MV-4-11 (cell line): ENCODE data around the gene CDK6.

Experiments used
- DNase-seq: peaks from one replicate; lab custom pipeline; 2025; lab: John Stamatoyannopoulos, UW

Gene CDK6

DNA sequence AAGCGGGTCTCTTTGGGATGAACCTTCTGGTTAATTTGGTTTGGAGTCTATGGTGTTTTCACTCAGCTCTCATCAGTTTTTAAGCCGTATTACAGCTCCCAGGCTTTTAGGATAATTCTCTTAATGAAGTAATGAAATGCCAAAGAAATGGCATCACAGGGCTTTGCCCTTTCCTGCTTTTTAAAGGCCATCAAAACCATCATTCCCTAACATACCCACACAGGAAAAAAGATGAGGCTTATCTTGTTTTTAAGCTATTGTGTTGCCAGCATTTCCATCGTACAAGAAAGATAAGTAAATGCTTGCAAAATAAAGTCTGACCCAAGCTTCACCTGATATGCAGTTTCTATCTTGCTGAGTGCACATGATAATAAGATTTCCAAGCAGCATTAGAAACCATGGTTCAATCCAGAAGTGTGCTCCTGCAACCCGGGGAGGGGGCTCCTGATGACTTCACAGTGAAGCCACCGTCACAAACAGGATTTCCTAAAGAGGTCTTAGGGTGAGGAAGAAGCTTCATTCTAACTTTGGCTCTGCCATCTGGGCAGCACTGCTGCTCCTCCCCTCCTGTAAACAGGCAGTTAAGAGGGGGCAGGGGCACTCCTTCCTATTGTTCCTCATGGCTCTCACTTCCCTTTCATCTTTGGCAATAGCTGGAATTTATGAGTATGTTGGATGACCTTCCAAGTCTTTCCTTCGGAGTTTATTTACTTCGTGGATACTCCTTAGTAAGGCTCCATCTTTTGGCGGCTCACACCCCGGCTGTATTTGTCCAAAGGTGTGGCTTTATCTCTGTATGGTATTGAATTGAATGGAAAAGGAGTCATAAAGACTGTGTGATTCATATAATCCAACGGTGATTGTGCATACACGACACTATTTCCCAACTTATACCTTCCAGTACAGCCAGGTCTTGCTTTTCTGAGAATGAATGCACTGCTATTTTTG lies 191.0 kb downstream of the CDK6 start:
- DNase-seq = peak; percentile 89

DNA sequence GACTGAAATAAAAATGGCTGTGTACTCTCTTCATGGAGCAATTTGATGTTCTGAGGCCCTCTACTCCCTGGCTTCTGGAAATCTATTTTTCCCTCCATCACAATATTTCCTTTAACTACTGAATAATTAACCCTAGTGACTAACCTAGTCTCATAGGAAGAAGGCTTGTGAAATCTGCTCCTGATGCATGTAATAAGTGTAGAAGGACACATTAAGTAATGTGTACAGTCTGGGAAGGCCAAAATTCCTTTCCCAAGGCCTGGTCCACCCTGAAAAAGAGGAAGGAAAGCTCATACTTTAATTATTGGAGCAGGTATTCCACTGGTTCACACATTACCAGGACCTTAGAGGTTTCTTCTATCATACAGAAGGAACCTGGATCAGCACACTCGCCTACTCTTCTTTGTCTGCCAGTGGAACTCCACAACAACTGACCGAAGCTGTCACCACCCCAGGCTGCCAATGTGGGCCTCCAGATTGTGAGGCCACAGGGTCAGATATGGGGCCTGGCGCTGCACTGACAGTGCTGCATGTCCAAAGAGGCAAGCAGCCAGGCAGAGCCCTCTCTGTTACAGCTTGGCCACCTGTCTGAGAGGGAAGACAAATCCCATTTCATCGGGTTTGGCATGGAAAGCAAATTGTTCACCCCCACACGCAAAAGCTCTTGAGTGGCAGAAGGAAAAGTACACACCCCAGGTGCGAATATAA lies 191.8 kb downstream of the CDK6 start:
- DNase-seq = no peak

DNA sequence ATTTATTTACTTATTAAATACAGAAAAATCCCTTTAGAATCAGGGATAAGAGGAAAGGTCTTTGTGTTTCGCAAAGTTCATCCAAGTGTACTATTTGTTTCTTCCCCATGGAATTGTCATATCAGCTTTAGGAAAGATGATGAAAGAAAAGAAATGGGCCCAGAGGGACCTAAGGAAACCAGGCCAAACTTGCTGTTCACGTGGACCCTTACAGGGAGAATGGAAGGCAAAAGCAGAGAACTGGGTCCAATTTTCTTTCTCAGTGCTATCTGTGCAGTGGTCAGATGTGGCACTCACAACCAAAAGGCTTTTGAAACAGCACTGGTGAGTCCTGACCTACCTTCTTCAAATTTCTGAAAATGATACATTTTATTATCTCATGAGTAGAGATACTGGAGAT lies 192.6 kb downstream of the CDK6 start:
- no peak for DNase-seq

DNA sequence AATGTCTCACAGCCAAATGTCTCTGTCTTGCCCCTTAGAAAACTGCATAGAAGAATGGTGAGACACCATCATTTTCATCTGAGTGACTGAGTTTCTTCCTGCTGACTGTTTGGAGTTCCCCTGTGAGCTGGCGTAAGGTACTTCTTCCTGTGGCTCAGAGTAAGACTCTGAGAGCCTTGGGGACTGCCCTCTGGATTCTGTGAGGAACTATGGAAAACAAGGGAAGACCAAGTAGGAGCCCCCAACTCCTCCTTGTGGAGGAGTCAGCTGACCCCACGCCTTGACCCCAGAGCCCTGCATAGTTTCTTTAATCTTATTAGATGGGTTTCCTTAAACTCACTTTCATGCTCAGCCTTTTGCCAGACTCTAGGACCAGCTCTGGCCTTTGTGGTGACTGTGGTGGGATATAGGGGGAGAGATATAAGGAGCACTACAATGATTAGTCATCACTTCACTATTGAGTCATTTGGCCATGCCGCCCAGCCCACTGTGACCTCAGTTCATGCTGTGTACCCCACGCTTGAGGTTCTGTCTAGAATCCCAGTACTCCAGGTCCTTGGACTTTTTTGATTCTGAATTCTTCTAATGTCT lies 194.4 kb downstream of the CDK6 start:
- DNase-seq = peak; percentile 93

DNA sequence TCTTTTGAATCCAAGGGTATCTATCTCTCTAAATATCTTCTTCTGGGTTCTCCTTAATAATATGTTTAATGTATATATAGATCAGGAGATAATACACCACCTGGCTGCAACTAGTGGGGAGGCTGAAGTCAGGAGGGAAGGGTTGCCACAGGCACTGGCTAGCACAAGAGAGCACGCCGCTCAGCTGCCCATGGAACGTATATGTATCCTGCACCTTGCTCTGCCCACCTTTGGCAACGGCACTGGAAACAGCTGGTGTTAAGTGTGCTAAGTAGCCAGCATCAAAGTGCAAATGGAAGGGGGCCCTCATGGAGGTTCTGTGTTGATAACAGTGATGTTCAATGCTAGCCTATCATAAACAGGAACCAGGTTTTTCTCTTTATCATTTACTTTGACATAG lies 196.4 kb downstream of the CDK6 start:
- no peak for DNase-seq

DNA sequence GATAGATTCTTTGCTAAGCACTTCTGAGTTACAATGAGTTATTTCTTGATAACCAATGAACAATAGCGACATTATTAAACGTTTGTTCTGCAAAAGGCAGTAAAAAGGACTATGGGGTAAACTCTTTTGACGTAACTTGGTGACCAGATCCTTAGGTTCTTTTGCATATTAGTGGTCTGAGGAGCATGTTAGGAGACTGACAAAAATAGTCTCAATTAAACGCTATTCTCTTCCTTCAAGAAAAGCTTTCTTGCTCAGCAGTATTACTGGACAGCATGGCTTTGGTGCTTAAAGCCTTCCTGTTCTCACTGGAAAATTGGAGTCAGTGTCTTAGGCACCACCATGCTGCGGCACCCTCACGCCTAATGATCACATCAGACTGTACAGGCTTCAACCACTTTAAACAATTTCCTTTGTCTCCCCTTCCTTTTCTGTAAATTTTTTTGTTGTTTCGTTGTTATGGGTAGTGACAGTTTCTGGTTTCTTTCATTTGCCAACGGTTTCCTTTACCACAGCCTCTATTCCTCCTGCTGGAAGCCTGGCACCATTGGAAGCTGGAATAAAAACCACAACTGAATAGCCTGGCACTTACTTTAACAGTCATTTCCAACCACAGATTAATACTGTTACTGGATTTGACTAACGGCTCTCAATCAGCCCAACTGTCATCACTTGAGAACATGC lies 197.0 kb downstream of the CDK6 start:
- peak; percentile 94 for DNase-seq

DNA sequence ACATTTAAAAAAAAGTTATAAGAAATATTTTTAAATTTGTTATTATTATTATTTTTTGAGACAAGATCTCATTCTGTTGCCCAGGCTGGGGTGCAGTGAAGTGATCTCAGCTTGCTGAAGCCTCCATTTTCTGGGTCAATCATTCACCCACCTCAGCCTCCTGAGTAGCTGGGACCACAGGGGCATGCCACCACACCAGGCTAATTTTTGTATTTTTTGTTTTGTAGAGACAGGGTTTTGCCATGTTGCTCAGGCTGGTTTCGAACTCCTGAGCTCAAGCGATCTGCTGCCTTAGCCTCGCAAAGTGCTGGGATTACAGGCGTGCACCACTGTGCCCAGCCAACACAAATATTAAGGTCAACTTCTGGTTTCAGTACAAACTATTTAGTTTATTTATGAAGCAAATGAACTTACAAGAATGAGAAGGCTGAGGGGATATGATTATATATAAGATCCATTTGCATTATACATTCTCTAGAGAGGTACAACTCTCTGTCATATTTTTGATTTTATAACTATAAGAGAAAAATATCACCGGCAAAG lies 200.3 kb downstream of the CDK6 start:
- peak; percentile 28 for DNase-seq

DNA sequence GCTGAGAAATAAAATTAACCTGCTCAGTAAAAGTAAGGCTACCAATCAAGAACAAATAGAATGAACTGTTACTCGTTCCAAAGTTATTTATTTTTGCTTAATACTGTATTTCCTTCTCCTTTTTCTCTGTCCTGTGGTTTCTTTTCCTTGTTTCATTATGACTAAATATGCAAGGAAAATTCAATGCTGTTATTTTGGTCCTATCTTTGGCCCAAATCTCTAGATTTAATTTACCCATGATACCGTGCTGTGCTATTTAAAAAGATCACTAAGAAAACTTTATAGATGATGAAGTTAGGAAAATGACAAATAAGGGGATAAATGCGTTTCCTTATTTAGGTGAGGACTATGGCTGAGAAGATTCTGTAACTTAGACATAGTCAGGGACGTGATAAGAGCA lies 200.8 kb downstream of the CDK6 start:
- DNase-seq = peak; percentile 90

DNA sequence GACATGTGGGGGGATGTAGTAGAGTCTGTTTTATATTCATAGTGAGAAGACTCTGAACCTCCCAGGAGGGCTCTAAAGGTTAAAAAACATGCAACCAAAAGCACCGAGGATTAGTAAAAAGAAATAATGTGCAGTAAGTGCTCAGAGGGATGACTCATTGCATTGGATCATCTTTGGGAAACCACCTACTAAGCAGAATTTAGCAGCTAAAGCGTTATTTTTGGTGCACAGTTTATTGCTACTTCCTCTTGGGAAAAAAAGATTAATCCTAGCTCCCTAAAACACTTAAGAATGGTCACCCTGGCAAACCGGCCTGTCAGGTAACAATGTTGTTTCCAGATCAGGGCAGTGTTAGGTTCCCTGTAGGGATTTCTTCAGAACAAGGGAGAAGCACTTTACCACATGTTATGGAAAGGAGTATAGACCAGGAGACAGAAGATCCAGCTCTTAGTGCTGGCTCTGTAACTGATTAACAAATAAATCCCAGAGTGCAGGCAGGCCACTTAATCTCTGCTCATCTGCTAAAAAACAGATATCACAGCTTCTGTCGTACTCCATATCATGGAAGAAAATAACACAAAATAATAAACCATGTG lies 201.4 kb downstream of the CDK6 start:
- DNase-seq = peak; percentile 92

DNA sequence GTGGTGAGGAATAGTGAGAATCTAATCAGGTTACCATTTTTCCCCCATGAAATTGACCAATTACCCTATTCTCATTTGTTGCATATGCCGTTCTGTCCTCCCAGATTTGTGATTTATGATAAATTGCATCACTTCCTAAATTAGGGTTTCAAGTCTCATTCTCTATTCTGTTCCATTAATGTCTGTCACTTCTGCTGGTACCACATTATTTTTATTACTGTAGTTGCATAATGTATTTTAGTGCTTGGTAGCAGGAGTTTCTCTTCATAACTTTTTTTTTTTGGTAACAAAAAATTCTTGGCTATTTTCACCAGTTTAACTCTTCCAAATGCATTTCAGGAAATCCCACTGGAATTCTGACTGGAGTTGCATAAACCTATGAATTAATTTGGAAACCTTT lies 202.2 kb downstream of the CDK6 start:
- DNase-seq = peak; percentile 95

DNA sequence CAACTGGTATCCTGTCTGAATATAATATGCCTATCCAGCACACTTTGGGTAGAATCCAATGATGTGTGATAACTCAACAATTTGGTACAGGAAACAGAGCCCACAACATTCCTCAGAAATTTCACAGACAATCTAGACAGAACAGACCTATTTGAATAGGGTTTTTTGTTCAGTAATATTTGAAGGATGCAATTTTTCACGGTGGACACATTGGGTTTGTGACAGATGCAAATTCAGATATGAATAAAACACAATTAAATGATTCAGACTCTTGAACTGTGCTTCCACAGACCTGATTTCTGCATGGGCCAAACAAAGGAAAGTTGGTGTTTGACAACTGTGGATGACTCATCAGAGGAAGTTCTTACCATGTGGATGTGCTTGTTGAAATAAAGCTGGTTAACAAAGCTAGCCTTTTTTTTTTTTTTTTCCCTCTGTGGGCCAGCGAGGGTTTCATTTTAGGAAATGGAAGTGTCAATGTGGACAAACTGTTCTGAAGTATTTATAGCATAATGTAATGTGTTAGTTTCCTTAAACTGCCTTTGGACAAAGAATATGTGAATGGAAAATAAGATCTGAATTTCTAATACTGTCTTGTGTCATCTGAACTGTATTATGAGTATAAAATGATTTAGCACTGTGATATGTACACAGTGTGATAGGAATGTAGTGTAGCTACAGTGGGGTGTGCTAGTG lies 203.0 kb downstream of the CDK6 start:
- peak; percentile 99 for DNase-seq

DNA sequence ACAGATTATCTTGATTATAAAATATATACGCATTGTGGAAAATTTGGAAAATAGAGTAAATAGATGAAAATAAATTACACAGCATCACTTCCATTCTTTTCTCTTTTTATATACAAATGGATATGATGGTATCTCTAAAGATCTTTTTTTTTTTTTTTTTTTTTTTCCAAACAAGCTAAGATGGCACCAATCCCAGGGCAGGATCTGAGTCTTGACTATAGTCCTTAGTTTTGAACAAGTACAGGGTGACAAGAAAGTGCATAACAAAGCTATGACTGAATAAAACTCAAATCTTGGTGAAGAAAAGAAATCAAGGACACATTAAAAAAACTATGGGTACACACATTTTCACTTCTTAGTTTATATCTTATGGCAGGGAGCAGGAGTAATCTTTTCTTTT lies 203.6 kb downstream of the CDK6 start:
- DNase-seq = no peak

DNA sequence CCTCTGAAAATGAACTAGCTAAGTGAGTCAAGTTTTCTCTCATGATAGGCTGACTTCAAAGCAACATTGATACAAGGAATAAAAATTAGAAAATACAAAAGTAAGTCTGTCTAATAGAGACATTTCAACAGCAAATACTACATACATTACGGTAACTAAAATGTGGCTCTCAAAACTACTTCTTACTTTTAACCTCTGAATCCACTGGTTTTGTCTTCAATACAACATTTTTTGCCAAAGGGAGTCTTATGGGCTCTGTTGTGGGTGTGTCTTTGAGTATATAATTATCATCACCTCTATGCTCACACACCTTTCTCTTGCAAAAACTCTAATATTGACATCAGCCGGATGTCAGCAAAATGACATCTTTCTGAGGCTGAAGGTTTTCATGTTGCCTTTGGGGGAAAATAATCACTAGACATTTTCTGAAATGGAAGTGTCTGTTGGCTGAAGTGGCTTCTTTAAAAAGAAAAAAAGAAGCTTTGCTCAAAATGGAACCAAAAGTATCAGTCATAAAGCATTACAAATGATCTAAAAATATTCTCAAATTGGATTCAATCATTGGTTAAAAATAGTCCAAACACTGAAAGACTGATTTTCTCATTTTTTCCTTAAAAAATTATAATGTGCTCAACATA lies 204.4 kb downstream of the CDK6 start:
- DNase-seq = no peak

DNA sequence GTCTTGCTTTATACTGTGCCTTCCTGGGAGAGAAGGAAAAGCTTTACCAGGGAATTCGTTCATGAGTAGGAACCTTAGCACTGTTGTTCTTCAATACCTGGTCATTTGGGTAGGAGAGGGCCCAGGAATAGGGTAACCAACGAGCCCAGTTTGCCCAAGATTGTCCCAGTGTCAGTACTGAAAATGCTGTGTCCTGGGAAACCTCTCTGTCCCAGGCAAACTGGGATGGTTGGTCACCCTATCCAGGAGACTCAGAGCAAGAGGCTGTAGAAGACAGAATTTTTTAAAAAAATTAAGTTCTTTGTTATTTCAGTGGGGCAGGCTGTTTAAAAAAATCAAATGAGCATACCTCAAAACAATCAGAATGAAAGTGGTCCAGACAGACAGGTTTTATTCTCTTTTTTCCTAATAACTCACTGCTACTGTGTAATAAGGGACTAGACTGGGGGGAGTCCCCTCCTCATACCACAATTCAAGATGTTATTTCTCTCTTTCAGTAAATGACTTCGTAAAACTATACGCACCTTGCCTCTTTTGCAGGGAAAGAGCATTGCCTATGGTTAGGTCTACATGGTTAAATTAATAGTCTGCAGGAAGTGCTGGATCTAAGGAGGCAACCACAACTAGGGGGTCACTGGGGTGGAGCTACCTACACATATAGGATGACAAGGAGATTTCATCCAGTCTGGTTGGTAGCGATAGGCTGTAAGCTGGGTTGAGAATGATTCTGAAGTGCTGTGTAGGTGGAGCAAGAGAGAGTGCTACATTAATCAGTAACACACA lies 205.1 kb downstream of the CDK6 start:
- DNase-seq = no peak

DNA sequence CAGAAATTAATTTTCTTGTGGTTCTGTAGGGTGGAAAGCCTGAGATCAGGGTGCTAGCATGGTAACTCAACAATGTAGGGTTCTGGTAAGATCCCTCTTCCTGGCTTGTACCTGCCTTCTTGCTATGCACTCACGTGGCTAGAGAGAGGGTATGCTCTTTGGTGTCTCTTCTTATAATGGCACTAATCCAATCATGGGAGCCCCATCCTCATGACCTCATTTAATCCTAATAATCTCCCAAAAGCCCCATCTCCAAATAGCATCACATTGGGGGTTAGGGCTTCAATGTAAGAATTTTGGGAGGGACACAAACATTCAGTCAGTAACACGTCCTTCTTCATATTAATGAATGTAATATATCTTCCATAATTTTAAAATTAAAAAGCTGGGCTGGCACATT lies 206.6 kb downstream of the CDK6 start:
- no peak for DNase-seq

DNA sequence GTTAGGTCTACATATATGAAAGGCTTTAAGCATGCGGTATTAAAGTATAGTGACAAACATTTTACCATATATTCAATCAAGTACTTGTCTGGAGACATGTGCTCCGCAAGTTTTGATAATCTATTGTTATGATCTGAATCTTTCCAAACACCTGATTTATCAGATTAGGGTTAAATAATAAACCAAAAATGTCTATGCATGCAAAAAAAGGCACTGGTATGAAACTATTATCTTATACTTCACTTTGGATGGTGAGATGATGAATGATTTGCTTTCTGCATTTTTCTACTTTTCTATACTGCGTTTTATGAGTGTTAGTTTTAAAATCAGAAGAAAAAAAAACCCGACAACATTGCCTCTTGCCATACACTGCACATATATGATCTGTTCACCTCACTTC lies 208.4 kb downstream of the CDK6 start:
- no peak for DNase-seq

DNA sequence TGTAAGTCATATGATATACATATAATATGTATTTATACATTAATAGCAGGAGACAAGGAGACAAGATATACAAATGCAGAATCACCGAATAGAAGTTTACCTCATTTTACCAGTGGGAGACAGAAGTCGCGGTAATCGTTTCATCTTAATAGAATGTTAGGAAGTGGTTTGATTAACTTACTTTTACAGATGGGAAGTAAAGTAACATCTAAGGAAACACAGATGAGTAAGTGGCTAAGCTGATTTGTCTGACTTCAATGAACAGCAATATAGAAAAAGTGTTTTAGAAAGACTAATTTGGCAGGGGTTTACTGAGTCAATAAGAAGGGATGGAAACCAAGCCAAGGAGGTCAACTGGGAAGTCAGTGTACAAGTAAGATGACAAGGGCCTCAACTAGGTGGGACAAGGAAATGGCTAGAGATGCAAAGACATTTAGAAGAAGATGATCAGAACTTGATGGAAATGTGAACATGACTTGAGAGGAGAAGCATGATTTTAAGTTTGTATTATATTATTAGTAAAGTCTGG lies 210.0 kb downstream of the CDK6 start:
- DNase-seq = no peak

DNA sequence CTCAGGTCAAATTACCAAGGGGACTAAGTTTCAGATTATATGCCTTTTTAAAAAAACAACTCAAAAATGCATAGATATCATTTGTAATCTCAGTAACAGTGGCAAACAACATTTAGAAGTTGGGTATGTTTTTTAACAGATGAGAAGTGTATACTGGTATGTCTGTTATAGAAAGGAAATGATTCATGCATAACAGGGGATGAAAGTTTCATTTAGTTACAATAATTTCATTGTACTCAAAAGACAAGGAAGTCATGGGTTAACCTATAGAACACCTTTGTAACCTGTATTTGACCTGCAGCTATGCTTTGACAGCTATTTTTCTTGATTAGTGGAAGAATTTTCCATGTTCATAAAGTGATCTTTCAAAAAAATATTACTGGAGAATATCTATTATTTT lies 210.8 kb downstream of the CDK6 start:
- no peak for DNase-seq

DNA sequence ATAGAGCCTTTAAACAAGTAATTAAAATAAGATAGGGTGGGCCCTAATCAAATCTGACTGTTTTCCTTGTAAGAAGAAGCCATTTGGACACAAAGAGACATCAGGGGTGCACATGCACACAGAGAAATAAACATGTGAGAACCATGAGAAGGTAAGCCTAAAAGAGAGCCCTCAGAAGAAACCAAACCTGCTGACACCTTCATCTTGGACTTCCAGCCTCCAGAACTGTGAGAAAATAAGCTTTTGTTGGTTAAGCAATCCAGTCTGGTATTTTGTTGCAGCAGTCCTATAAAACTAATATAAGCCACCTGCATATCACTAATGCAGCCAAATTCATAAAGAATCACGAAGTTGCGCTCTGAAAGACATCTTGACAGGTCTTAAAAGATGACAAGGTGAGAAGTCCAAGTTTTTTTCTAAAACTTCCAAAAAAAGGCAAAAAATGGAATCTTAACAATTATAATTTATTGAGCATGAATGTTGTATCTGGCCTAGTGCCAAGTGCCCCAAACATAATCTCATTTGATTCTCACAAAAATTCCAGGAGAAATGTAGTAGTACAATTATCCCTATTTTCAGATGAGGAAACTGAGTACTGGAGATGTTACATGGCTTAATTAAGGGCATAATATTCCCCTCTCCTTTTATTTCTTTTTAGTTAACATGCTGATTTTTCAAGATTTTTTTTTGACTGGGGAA lies 211.9 kb downstream of the CDK6 start:
- no peak for DNase-seq
